ENCODE data around the gene AKR1D1. TPM values are rescaled to one million over a fixed set of nuclear protein-coding genes. Genes with fewer than 3 reads are reported as not detected.

Gene AKR1D1
- total and polyA plus RNA-seq, 2 donors (not counting 1 experiment from before 2014, with no cell fraction given), result not detected

- H3K27me3 ChIP-seq (replicated peaks in 1 of 4; ENCODE audit: control extremely low read depth in 1 of 4, control insufficient read depth in 3 of 4, insufficient read depth in 4 of 4, low read length in 3 of 4), result no peaks in the 10 kb centered on the region
- POLR2A ChIA-PET, result no interaction called here
- no peak overlapping the region for H3K9ac ChIP-seq (ENCODE audit: low read length)
- H3K4me1 ChIP-seq (ENCODE audit: control insufficient read depth in 2 of 2, insufficient read depth in 2 of 2, low read length in 2 of 2), result peaks cover 0 to 9% of the 10 kb centered on the region in 2 donors
- Mint-ChIP-seq H3K9me3 (ENCODE audit: insufficient read depth) (no peaks in the 10 kb centered on the region), H3K27me3 (no peaks in the 10 kb centered on the region), H3K27ac (no peak overlapping the region), H3K4me3 (no peak overlapping the region), H3K4me1 (peaks cover 7% of the 10 kb centered on the region)
- ATAC-seq (ENCODE audit: low read depth) (no peak), DNase-seq (no peak)
- no peaks in the 10 kb centered on the region for H4K20me1 ChIP-seq (ENCODE audit: control insufficient read depth, insufficient read depth, low read length, poor library complexity, severe bottlenecking)
- no peaks in the 10 kb centered on the region for H3K79me2 ChIP-seq (ENCODE audit: control insufficient read depth, insufficient read depth, low read length)
- H3K9me3 ChIP-seq (ENCODE audit: control extremely low read depth in 1 of 3, control insufficient read depth in 2 of 3, insufficient read depth in 1 of 3, low read length in 2 of 3), result peaks cover 0 to 20% (median 0%) of the 10 kb centered on the region in 3 donors
- TF ChIP-seq EZH2 (IDR thresholded peaks at IDR 0.05; ENCODE audit: borderline replicate concordance, insufficient read depth, low read depth, low read length, poor library complexity, severe bottlenecking) (no peak), CTCF (IDR thresholded peaks at IDR 0.05) (no peak)
- CTCF ChIA-PET, result no interaction called here
- H3K36me3 ChIP-seq (replicated peaks in 1 of 2; ENCODE audit: control extremely low read depth in 1 of 2, control insufficient read depth in 1 of 2, extremely low read depth in 1 of 2, insufficient read depth in 2 of 2, low read length in 1 of 2), result no peaks in the 10 kb centered on the region
- intact Hi-C loops (cut with micrococcal nuclease), result no loop called here
- H3K4me2 ChIP-seq (replicated peaks; ENCODE audit: low read depth, low read length, poor library complexity, severe bottlenecking), result no peak overlapping the region
- H3K4me3 ChIP-seq (ENCODE audit: control extremely low read depth in 1 of 5, extremely low read depth in 1 of 5, insufficient read depth in 1 of 5, low read depth in 2 of 5, low read length in 4 of 5), result no peak overlapping the region
- H2AFZ ChIP-seq (ENCODE audit: insufficient read depth, low read depth, low read length, poor library complexity, severe bottlenecking), result no peak overlapping the region
- WGBS (ENCODE audit: insufficient coverage), result 87% methylated on average over 2 of the region's 2 CpGs
- H3K27ac ChIP-seq (ENCODE audit: low read length in 2 of 2), result no peak overlapping the region
Observed at GRCh38 chr7:138126928-138127327, 50.7 kb downstream of the AKR1D1 start.

DNA sequence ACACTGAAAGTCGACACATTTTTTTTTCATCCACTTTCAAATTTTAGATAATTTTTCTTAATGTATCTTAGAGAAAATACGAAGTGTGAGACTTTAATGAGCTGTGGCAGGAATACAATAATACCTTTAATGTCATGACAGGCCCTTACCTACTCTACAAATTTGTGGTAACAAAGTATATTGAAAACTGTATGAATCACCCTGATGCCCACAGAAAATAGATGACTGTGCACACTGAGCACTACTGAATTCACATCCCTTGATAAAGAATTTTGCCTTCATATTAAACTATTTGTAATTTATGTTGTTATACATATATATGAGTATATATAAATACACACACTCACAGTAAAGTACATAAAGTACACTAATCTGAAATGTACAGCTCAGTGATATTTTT is 51.7 kb downstream of the AKR1D1 start:
- WGBS (ENCODE audit: insufficient coverage), result no CpG with 5 or more reads among the region's 2 CpGs
- intact Hi-C loops (cut with micrococcal nuclease), result no loop called here
- H3K9me3 Mint-ChIP-seq (ENCODE audit: insufficient read depth), result no peaks in the 10 kb centered on the region
- H3K4me2 ChIP-seq (replicated peaks; ENCODE audit: low read depth, low read length, poor library complexity, severe bottlenecking), result no peak overlapping the region
- H4K20me1 ChIP-seq (ENCODE audit: control insufficient read depth, insufficient read depth, low read length, poor library complexity, severe bottlenecking), result no peaks in the 10 kb centered on the region
- ChIA-PET POLR2A (no interaction called here), CTCF (no interaction called here)
- H3K79me2 ChIP-seq (ENCODE audit: control insufficient read depth, insufficient read depth, low read length), result no peaks in the 10 kb centered on the region
- peaks cover 0 to 10% (median 0%) of the 10 kb centered on the region in 3 donors for H3K9me3 ChIP-seq (ENCODE audit: control extremely low read depth in 1 of 3, control insufficient read depth in 2 of 3, insufficient read depth in 1 of 3, low read length in 2 of 3)
- H3K36me3 ChIP-seq (replicated peaks in 1 of 2; ENCODE audit: control extremely low read depth in 1 of 2, control insufficient read depth in 1 of 2, extremely low read depth in 1 of 2, insufficient read depth in 2 of 2, low read length in 1 of 2), result no peaks in the 10 kb centered on the region
- no peak overlapping the region for H2AFZ ChIP-seq (ENCODE audit: insufficient read depth, low read depth, low read length, poor library complexity, severe bottlenecking)
- H3K9ac ChIP-seq (ENCODE audit: low read length), result no peak overlapping the region
- no peak overlapping the region for H3K27ac ChIP-seq (ENCODE audit: low read length in 2 of 2)
- no peak for DNase-seq
- no peak overlapping the region for H3K4me3 ChIP-seq (ENCODE audit: control extremely low read depth in 1 of 5, extremely low read depth in 1 of 5, insufficient read depth in 1 of 5, low read depth in 2 of 5, low read length in 4 of 5)
- ATAC-seq (ENCODE audit: low read depth), result no peak
- peaks cover 0 to 9% of the 10 kb centered on the region in 2 donors for H3K4me1 ChIP-seq (ENCODE audit: control insufficient read depth in 2 of 2, insufficient read depth in 2 of 2, low read length in 2 of 2)
- no peaks in the 10 kb centered on the region for H3K27me3 Mint-ChIP-seq
- TF ChIP-seq CTCF (IDR thresholded peaks at IDR 0.05) (no peak), EZH2 (IDR thresholded peaks at IDR 0.05; ENCODE audit: borderline replicate concordance, insufficient read depth, low read depth, low read length, poor library complexity, severe bottlenecking) (no peak)
- H3K27me3 ChIP-seq (replicated peaks in 1 of 4; ENCODE audit: control extremely low read depth in 1 of 4, control insufficient read depth in 3 of 4, insufficient read depth in 4 of 4, low read length in 3 of 4), result no peaks in the 10 kb centered on the region
- H3K4me1 Mint-ChIP-seq, result peaks cover 7% of the 10 kb centered on the region
- no peak overlapping the region for H3K4me3 Mint-ChIP-seq
- H3K27ac Mint-ChIP-seq, result no peak overlapping the region

Measured in B cell (primary cell).